SU-DHL-6 (cell line): ENCODE measurements around the gene ZIK1.

Experiments
- H2AFZ ChIP-seq: fragments of 200-600 bp; sonication (generic); 2 replicates; pipeline ENCODE4 v1.6.1; 2014; ENCODE audit warnings: low read depth, mild to moderate bottlenecking, moderate library complexity, mixed read lengths, antibody characterized with exemption, low read length; ENCODE audit not compliant: severe bottlenecking
- H3F3A ChIP-seq: fragments of 200-600 bp; shearing (Covaris generic); 2 replicates; pipeline ENCODE4 v1.6.0; 2016; ENCODE audit warnings: antibody characterized with exemption, mild to moderate bottlenecking; ENCODE audit not compliant: insufficient read depth
- H3K27ac ChIP-seq: fragments of 200-600 bp; sonication (generic); 2 replicates; pipeline ENCODE4 v1.5.1; 2016; ENCODE audit warnings: low read depth, mild to moderate bottlenecking, low read length, moderate library complexity, mixed read lengths
- H3K27me3 ChIP-seq: fragments of 200-600 bp; sonication (generic), shearing (Covaris generic); 2 replicates; pipeline ENCODE4 v1.6.0; 2014; ENCODE audit warnings: mild to moderate bottlenecking, low read length
- H3K36me3 ChIP-seq: fragments of 200-600 bp; sonication (generic); 2 replicates; pipeline ENCODE4 v1.6.1; 2014; ENCODE audit warnings: mild to moderate bottlenecking, low read length, mixed read lengths
- H3K4me2 ChIP-seq: fragments of 300-600, 200-600 bp; shearing (Covaris generic), sonication (generic); 2 replicates; pipeline ENCODE4 v1.6.0; 2014; ENCODE audit warnings: low read length, low read depth, mild to moderate bottlenecking; ENCODE audit not compliant: poor library complexity, severe bottlenecking
- H3K4me3 ChIP-seq: fragments of 200-600 bp; sonication (generic); 2 replicates; pipeline ENCODE4 v1.5.1; 2014; ENCODE audit warnings: antibody characterized with exemption, low read length, mild to moderate bottlenecking, mixed read lengths; ENCODE audit not compliant: insufficient read depth, poor library complexity, severe bottlenecking
- H3K79me2 ChIP-seq: fragments of 200-600 bp; sonication (generic); 2 replicates; pipeline ENCODE4 v1.6.1; 2014; ENCODE audit warnings: mild to moderate bottlenecking, low read length, moderate library complexity; ENCODE audit not compliant: insufficient read depth
- H3K9ac ChIP-seq: fragments of 200-600 bp; sonication (generic); 2 replicates; pipeline ENCODE4 v1.7.0; 2014; ENCODE audit warnings: mild to moderate bottlenecking, low read length
- H3K9me2 ChIP-seq: fragments of 200-600 bp; sonication (generic); replicated peaks from 2 replicates; pipeline ENCODE4 v1.6.1; 2014; ENCODE audit warnings: low read length; ENCODE audit not compliant: insufficient read depth
- H3K9me3 ChIP-seq: fragments of 200-600 bp; sonication (generic); 2 replicates; pipeline ENCODE4 v1.6.1; 2014; ENCODE audit warnings: low read length, mixed read lengths; ENCODE audit not compliant: insufficient read depth
- H4K20me1 ChIP-seq: fragments of 200-600 bp; sonication (generic); 2 replicates; pipeline ENCODE4 v1.6.1; 2014; ENCODE audit warnings: low read depth, mild to moderate bottlenecking, antibody characterized with exemption, low read length, moderate library complexity, mixed read lengths
- EZH2phosphoT487 ChIP-seq: fragments of 200-600 bp; sonication (generic), shearing (Covaris generic); conservative IDR thresholded peaks from 2 replicates; pipeline ENCODE4 v1.6.1; 2018; ENCODE audit warnings: mild to moderate bottlenecking, antibody characterized with exemption, low read length, moderate library complexity, mixed read lengths
- TF ChIP-seq, protein P1 (sequence below): fragments of 200-600 bp; sonication (generic); IDR thresholded peaks from one replicate; pipeline ENCODE4 v1.5.1; 2017; ENCODE audit warnings: antibody characterized with exemption, mild to moderate bottlenecking, low read length, moderate library complexity; ENCODE audit not compliant: insufficient read depth, poor library complexity, severe bottlenecking

The ZIK1 gene

DNA sequence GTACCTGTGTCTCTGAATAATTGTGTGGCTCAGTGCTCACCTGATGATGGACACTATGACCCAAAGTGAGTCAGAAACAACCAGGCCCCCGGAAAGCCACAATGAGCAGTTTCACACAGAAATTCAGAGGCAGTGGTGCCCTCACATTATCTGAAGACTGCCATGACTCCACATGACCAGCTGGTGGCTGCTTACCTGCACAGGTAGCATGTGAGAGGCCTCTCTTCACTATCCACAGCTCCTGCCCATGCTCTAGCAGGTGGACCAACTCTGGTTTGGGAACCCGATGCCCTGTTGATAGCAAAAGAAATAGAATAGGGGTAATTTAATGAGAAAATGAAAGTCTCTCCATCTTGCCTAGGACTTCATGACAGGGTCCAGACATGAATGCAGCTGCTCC lies 31.5 kb upstream of the ZIK1 start:
- H3K9me3 ChIP-seq, result peaks cover 8% of the 10 kb centered on the region; the same call in 1 of the 2 replicates
- H3K27ac ChIP-seq, result no peak overlapping the region
- no peaks in the 10 kb centered on the region for H3K79me2 ChIP-seq
- no peaks in the 10 kb centered on the region for H3F3A ChIP-seq
- no peak overlapping the region for H3K4me2 ChIP-seq
- no peak overlapping the region for H2AFZ ChIP-seq
- peaks cover 23% of the 10 kb centered on the region for H3K36me3 ChIP-seq
- H3K9ac ChIP-seq, result no peak overlapping the region
- no peaks in the 10 kb centered on the region for H4K20me1 ChIP-seq
- no peaks in the 10 kb centered on the region for H3K27me3 ChIP-seq
- no peak overlapping the region for H3K4me3 ChIP-seq
- TF ChIP-seq EZH2phosphoT487, result no peak
- TF ChIP-seq, protein P1, sequence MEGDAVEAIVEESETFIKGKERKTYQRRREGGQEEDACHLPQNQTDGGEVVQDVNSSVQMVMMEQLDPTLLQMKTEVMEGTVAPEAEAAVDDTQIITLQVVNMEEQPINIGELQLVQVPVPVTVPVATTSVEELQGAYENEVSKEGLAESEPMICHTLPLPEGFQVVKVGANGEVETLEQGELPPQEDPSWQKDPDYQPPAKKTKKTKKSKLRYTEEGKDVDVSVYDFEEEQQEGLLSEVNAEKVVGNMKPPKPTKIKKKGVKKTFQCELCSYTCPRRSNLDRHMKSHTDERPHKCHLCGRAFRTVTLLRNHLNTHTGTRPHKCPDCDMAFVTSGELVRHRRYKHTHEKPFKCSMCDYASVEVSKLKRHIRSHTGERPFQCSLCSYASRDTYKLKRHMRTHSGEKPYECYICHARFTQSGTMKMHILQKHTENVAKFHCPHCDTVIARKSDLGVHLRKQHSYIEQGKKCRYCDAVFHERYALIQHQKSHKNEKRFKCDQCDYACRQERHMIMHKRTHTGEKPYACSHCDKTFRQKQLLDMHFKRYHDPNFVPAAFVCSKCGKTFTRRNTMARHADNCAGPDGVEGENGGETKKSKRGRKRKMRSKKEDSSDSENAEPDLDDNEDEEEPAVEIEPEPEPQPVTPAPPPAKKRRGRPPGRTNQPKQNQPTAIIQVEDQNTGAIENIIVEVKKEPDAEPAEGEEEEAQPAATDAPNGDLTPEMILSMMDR, result no peak
- H3K9me2 ChIP-seq, result no peaks in the 10 kb centered on the region

- Histone ChIP-seq H3K9me2 (no peaks in the 10 kb centered on the region), H3K9ac (no peak overlapping the region), H2AFZ (no peak overlapping the region), H3K79me2 (peaks cover 6% of the 10 kb centered on the region; the same call in 1 of the 2 replicates), H3K36me3 (peaks cover 5% of the 10 kb centered on the region; the same call in 1 of the 2 replicates), H3K4me2 (no peak overlapping the region), H3K27me3 (no peaks in the 10 kb centered on the region), H3K4me3 (no peak overlapping the region), H3F3A (no peaks in the 10 kb centered on the region), H3K27ac (no peak overlapping the region), H3K9me3 (peaks cover 18% of the 10 kb centered on the region; the same call in 1 of the 2 replicates), H4K20me1 (no peaks in the 10 kb centered on the region)
- no peak for TF ChIP-seq EZH2phosphoT487
- TF ChIP-seq, protein P1, result no peak
Observed at GRCh38 chr19:57557659-57558058, 26.3 kb upstream of the ZIK1 start.

GRCh38 chr19:57558525-57558924 lies 25.4 kb upstream of the ZIK1 start:
- Histone ChIP-seq H3K4me3 (peak overlapping the region; percentile 62), H3K4me2 (peak overlapping the region; percentile 67), H3F3A (no peaks in the 10 kb centered on the region), H3K9me3 (peaks cover 23% of the 10 kb centered on the region; the same call in 1 of the 2 replicates), H3K27me3 (no peaks in the 10 kb centered on the region), H3K27ac (no peak overlapping the region), H3K79me2 (peaks cover 6% of the 10 kb centered on the region; the same call in 1 of the 2 replicates), H2AFZ (no peak overlapping the region), H4K20me1 (no peaks in the 10 kb centered on the region), H3K36me3 (peaks cover 5% of the 10 kb centered on the region; the same call in 1 of the 2 replicates), H3K9me2 (no peaks in the 10 kb centered on the region), H3K9ac (peak overlapping the region; percentile 73)
- TF ChIP-seq EZH2phosphoT487, result no peak
- TF ChIP-seq, protein P1, result no peak
